Spleen (tissue), 11 donors: ENCODE data around the gene PRKCA. TPM values are rescaled to one million over a fixed set of nuclear protein-coding genes. Genes with fewer than 3 reads are reported as not detected.

Experiments
- DNase-seq: peaks from one replicate; pipeline ENCODE4 v3.0.0-alpha.2; 2020
- H3K27ac ChIP-seq, 8 donors: fragments of 200-600 bp; sonication (generic) in 7 of 8; 1 replicate in 4 of 8; 2 replicates in 4 of 8; pipeline versions ENCODE4 v1.5.0 to v1.8.0; 2016 to 2021; ENCODE audit warnings: inconsistent platforms in 4 of 8, mild to moderate bottlenecking in 4 of 8, moderate library complexity in 1 of 8
- H3K27me3 ChIP-seq, 7 donors: fragments of 200-600 bp; sonication (generic) in 6 of 7; replicated peaks in 1 of 7; 1 replicate in 4 of 7; 2 replicates in 3 of 7; pipeline versions ENCODE4 v1.5.0 to v1.8.0; 2016 to 2021; ENCODE audit warnings: inconsistent platforms in 3 of 7, mild to moderate bottlenecking in 1 of 7
- H3K36me3 ChIP-seq, 6 donors: fragments of 200-600 bp; sonication (generic) in 5 of 6; 1 replicate in 4 of 6; 2 replicates in 2 of 6; pipeline versions ENCODE4 v1.5.0 to v1.8.0; 2016 to 2021; ENCODE audit warnings: inconsistent platforms in 2 of 6
- H3K4me1 ChIP-seq, 6 donors: fragments of 200-600 bp; sonication (generic) in 5 of 6; 1 replicate in 3 of 6; 2 replicates in 3 of 6; pipeline versions ENCODE4 v1.5.0 to v1.8.0; 2016 to 2021; ENCODE audit warnings: inconsistent platforms in 3 of 6
- H3K4me3 ChIP-seq, 8 donors: fragments of 200-600 bp; sonication (generic) in 7 of 8; 1 replicate in 4 of 8; 2 replicates in 4 of 8; pipeline versions ENCODE4 v1.5.0 to v1.8.0; 2016 to 2021; ENCODE audit warnings: inconsistent platforms in 4 of 8, mild to moderate bottlenecking in 4 of 8, moderate library complexity in 2 of 8
- H3K9me3 ChIP-seq, 8 donors: fragments of 200-600 bp; sonication (generic) in 7 of 8; 1 replicate in 4 of 8; 2 replicates in 4 of 8; pipeline versions ENCODE4 v1.5.0 to v1.8.0; 2016 to 2021; ENCODE audit warnings: inconsistent platforms in 4 of 8
- POLR2A ChIP-seq, 3 donors: fragments of 450-650 bp; IDR thresholded peaks; one replicate each; pipeline ENCODE4 v1.5.1; 2017; ENCODE audit warnings: antibody characterized with exemption in 3 of 3, mild to moderate bottlenecking in 1 of 3
- POLR2AphosphoS5 ChIP-seq, 3 donors: sonication (generic); formaldehyde crosslinking; IDR thresholded peaks; one replicate each; pipeline ENCODE4 v1.5.1; 2017; ENCODE audit warnings: antibody characterized with exemption in 3 of 3
- WGBS, 5 donors: extraction: QIAGEN DNeasy Blood & Tissue Kit in 3 of 5; methylation state at CpG; one replicate each; pipeline versions ENCODE4 v1.1.5 to v1.1.7; 2013 to 2018; 5-methylcytosine and 5-hydroxymethylcytosine counted together
- intact Hi-C: fragments of 100-400 bp; cut with DNase I; formaldehyde crosslinking; loops from one replicate; pipeline ENCODE4 v1.15.0; 2023; ENCODE audit warnings: low total_unique reads
- polyA plus RNA-seq, 3 donors: library from polyadenylated mRNA; stranded (reverse); fragments of 200-250 nt; gene quantifications; one replicate each; pipeline ENCODE4 v1.2.1, GENCODE V29; 2013
- total RNA-seq, 7 donors: library from RNA; depleted of rRNA in 3 of 7; stranded (reverse); fragments of >200 nt in 3 of 7; fragmentation: NEBNext Ultra II Directional in 4 of 7; extraction: Animal tissue kit (Norgen Biotek cat#: 25700) in 4 of 7; gene quantifications; one replicate each; pipeline versions ENCODE4 v1.1.0 to v1.2.1, GENCODE V29; 2016 to 2021
- TF ChIP-seq, protein P1 (sequence below), 11 experiments: fragments of 200-600 bp in 7 of 11; fragments of 450-650 bp in 4 of 11; sonication (generic) in 4 of 11; IDR thresholded peaks in 8 of 11; conservative IDR thresholded peaks in 3 of 11; 1 replicate in 7 of 11; 2 replicates in 4 of 11; pipeline versions ENCODE4 v1.4.0 to v1.8.0; 2016 to 2021; ENCODE audit warnings: antibody characterized with exemption in 11 of 11, inconsistent platforms in 4 of 11, mild to moderate bottlenecking in 1 of 11
- donor health status: healthy with polysubstance abuse.
- donor health status: DM: no; HTN: no; CAD: no; lungs with moderate emphysema.
- donor health status: DM: no; HTN: no; CAD: no.
- donor health status: Bipolar disorder and iron deficiency.
- donor health status: healthy.
- donor health status: DM: no; HTN: no; CAD: no.
- donor health status: DM: yes; HTN: yes; CAD: no.

The PRKCA gene
- total and polyA plus RNA-seq, 10 donors = 1.7 to 59.7 (median 31.2) TPM

DNA sequence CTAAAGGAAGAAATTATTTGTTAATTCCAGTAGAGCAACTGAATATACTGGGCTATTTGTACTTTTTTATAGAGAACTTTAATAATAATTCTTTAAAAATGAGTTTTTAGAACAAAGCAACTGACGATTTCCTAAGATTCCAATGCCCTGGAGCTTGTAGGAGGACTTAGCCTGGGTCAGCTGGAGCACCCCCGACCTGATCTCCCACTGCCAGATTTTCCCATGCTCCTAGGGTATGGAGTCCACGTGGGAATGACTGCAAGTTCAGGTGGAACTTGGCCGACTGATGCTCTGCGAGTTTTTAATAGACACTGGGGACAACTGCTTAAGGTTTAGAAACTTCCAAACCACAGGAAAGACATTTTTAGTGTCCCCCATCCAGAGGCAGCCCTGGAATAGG, 507.0 kb downstream of the PRKCA start:
- intact Hi-C loops = no loop called here
- Histone ChIP-seq H3K27me3 (peaks cover 0 to 33% (median 0%) of the 10 kb centered on the region in 7 donors), H3K4me1 (peaks cover 0 to 13% (median 2%) of the 10 kb centered on the region in 6 donors), H3K27ac (no peak overlapping the region), H3K36me3 (peaks cover 0 to 13% (median 0%) of the 10 kb centered on the region in 6 donors), H3K9me3 (no peaks in the 10 kb centered on the region), H3K4me3 (no peak overlapping the region)
- TF ChIP-seq POLR2A (IDR thresholded peaks at IDR 0.05) (no peak), POLR2AphosphoS5 (IDR thresholded peaks at IDR 0.05) (no peak)
- TF ChIP-seq, protein P1, sequence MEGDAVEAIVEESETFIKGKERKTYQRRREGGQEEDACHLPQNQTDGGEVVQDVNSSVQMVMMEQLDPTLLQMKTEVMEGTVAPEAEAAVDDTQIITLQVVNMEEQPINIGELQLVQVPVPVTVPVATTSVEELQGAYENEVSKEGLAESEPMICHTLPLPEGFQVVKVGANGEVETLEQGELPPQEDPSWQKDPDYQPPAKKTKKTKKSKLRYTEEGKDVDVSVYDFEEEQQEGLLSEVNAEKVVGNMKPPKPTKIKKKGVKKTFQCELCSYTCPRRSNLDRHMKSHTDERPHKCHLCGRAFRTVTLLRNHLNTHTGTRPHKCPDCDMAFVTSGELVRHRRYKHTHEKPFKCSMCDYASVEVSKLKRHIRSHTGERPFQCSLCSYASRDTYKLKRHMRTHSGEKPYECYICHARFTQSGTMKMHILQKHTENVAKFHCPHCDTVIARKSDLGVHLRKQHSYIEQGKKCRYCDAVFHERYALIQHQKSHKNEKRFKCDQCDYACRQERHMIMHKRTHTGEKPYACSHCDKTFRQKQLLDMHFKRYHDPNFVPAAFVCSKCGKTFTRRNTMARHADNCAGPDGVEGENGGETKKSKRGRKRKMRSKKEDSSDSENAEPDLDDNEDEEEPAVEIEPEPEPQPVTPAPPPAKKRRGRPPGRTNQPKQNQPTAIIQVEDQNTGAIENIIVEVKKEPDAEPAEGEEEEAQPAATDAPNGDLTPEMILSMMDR (IDR thresholded peaks at IDR 0.05 in 8 of 11, conservative IDR thresholded peaks at IDR 0.05 in 3 of 11) = no peak
- DNase-seq = no peak
- 74 to 94% (median 87%) methylated on average over 5 of the region's 5 CpGs for WGBS, 5 donors

DNA sequence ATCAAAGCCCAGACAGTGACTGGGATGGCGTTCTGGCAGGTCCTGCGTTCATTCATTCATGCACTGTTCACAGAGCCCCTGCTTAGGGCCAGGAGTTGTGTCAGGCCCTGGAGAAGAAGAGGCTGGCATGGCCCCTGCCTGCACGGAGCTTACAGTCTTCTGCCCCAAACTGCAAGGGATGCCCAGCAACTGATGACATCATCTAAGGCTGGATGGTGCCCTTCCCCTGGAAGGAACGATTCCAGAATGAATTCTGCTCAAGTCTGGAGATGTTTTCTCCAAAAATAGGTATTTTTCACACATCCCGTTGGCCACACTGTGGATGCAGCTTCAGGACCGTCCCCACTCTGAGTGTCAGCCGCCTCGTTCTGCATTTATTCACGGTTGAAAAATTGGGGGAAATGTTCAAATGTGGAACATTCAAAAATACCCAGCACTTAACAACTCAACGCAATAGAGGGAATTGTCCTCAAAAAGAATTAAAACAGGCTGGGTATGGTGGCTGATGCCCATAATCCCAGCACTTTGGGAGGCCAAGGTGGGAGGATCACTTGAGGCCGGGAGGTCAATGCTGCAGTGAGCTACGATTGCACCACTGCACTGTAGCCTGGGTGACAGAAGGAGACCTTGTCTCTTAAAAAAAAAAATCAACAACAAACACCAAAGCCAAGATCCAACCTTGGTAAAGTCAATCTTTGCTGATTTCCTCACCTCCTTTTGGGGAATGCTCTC, 508.7 kb downstream of the PRKCA start:
- Histone ChIP-seq H3K36me3 (peaks cover 0 to 2% (median 0%) of the 10 kb centered on the region in 6 donors), H3K9me3 (no peaks in the 10 kb centered on the region), H3K27ac (no peak overlapping the region), H3K27me3 (peaks cover 0 to 33% (median 0%) of the 10 kb centered on the region in 7 donors), H3K4me1 (peaks cover 0 to 13% (median 2%) of the 10 kb centered on the region in 6 donors), H3K4me3 (no peak overlapping the region)
- intact Hi-C loops = no loop called here
- DNase-seq = no peak
- 90 to 94% (median 92%) methylated on average over 12 of the region's 12 CpGs for WGBS, 5 donors
- TF ChIP-seq, protein P1 (IDR thresholded peaks at IDR 0.05 in 8 of 11, conservative IDR thresholded peaks at IDR 0.05 in 3 of 11) = no peak
- TF ChIP-seq POLR2AphosphoS5 (IDR thresholded peaks at IDR 0.05) (no peak), POLR2A (IDR thresholded peaks at IDR 0.05) (no peak)

DNA sequence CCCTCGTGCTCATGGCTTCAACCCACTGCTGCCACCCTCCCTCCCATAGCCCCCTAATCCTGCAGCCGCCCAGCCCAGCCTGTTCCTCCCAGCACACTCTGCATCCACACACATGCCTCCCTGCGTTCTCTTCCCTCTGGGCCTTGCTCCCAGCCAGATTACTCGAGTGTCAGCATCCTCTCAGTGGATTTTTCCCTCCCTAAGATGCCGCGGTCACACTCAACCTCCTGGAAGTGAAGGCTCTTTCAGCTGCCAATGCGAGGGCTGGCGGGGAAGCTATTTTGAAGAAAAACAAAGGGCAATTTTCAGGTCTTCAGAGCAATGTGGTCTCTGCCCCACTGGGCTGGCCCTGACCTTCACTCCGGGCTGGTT, 509.3 kb downstream of the PRKCA start:
- intact Hi-C loops = no loop called here
- peaks cover 0 to 33% (median 0%) of the 10 kb centered on the region in 7 donors for H3K27me3 ChIP-seq
- DNase-seq = no peak
- H3K4me3 ChIP-seq = no peak overlapping the region
- H3K4me1 ChIP-seq = peaks cover 0 to 13% (median 2%) of the 10 kb centered on the region in 6 donors
- H3K36me3 ChIP-seq = no peaks in the 10 kb centered on the region
- H3K27ac ChIP-seq = no peak overlapping the region
- H3K9me3 ChIP-seq = no peaks in the 10 kb centered on the region
- TF ChIP-seq POLR2A (IDR thresholded peaks at IDR 0.05) (no peak), POLR2AphosphoS5 (IDR thresholded peaks at IDR 0.05) (no peak)
- TF ChIP-seq, protein P1 (IDR thresholded peaks at IDR 0.05 in 8 of 11, conservative IDR thresholded peaks at IDR 0.05 in 3 of 11) = no peak
- WGBS, 5 donors = 75 to 83% (median 79%) methylated on average over 9 of the region's 9 CpGs

DNA sequence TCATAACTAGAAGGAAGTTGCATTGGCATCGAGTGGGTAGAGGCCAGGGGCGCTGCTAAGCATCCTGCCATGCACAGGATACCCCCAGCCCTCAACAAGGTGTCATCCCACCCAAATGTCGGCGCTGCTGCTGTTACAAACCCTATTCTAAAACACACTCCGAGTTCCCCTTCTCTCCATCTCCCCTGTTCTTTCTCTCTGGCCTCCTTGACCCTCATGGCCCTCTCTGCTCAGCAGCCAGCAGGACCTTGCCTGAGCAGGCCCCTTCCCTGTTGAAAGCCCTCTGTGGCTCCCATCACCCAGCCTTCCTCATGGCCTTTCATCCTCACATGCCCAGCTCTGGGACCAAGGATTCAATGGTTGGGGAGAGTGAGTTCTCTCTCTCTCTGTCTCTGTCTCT, 510.2 kb downstream of the PRKCA start:
- TF ChIP-seq, protein P1 (IDR thresholded peaks at IDR 0.05 in 8 of 11, conservative IDR thresholded peaks at IDR 0.05 in 3 of 11) = no peak
- TF ChIP-seq POLR2A (IDR thresholded peaks at IDR 0.05) (no peak), POLR2AphosphoS5 (IDR thresholded peaks at IDR 0.05) (no peak)

More for the DNA sequence above, 510.2 kb downstream of the PRKCA start:
- no peak overlapping the region for H3K4me3 ChIP-seq
- peaks cover 0 to 8% (median 2%) of the 10 kb centered on the region in 8 donors for H3K9me3 ChIP-seq
- H3K27ac ChIP-seq = no peak overlapping the region
- intact Hi-C loops = no loop called here
- DNase-seq = no peak
- 81 to 87% (median 84%) methylated on average over 5 of the region's 5 CpGs for WGBS, 5 donors
- H3K27me3 ChIP-seq = peaks cover 0 to 32% (median 0%) of the 10 kb centered on the region in 7 donors
- H3K36me3 ChIP-seq = no peaks in the 10 kb centered on the region
- peaks cover 0 to 8% (median 2%) of the 10 kb centered on the region in 6 donors for H3K4me1 ChIP-seq
